GM12892 (cell line): ENCODE data around the gene MYO16.
"Not testable (repeated sequence)": the region's sequence is repeated elsewhere in the genome, so short reads cannot be mapped to it uniquely, and the experiment has no call there.

Source experiments
- POLR2A ChIP-seq: IDR thresholded peaks from 2 replicates; pipeline ENCODE4 v1.6.1; 2011; ENCODE audit warnings: low read depth, low read length, control low read depth
- POLR2AphosphoS5 ChIP-seq: IDR thresholded peaks from 2 replicates; pipeline ENCODE4 v1.6.1; 2011; ENCODE audit warnings: low read depth, low read length, control low read depth

- not testable (repeated sequence) for TF ChIP-seq POLR2A, POLR2AphosphoS5
Measured at GRCh38 chr13:109217510-109217909, 588.1 kb downstream of the MYO16 start.
